ENCODE results near the gene ADCY7.
A peak's percentile ranks its signal among the peaks of the same experiment; 100 is the strongest.
"Not testable (repeated sequence)": the region's sequence is repeated elsewhere in the genome, so short reads cannot be mapped to it uniquely, and the experiment has no call there.

Gene ADCY7

GRCh38 chr16:50316102-50316847, 49.9 kb downstream of the ADCY7 start:
- DNase-seq = no peak

- no peak for DNase-seq
Measured at GRCh38 chr16:50316848-50317630, 50.7 kb downstream of the ADCY7 start.

- peak in 1 of 6 experiments; percentile 5 for DNase-seq
Measured at GRCh38 chr16:50318796-50319578, 52.6 kb downstream of the ADCY7 start.

- no peak for DNase-seq
Measured at GRCh38 chr16:50320310-50320709, 54.0 kb downstream of the ADCY7 start.

- DNase-seq = no peak
Measured at GRCh38 chr16:50322333-50322732, 56.0 kb downstream of the ADCY7 start.

GRCh38 chr16:50323335-50324011, 57.1 kb downstream of the ADCY7 start:
- DNase-seq = peak in 3 of 6 experiments; percentile 12 to 15 (median 14)

- no peak for DNase-seq
Measured at GRCh38 chr16:50324345-50324744, 58.0 kb downstream of the ADCY7 start.

GRCh38 chr16:50326264-50326663, 59.9 kb downstream of the ADCY7 start:
- no peak for DNase-seq

- peak in 5 of 6 experiments; percentile 50 to 75 (median 64) for DNase-seq
Measured at GRCh38 chr16:50326835-50327465, 60.6 kb downstream of the ADCY7 start.

GRCh38 chr16:50329446-50330189, 63.3 kb downstream of the ADCY7 start:
- DNase-seq = no peak

GRCh38 chr16:50331570-50331969, 65.2 kb downstream of the ADCY7 start:
- DNase-seq = no peak

- no peak for DNase-seq
Measured at GRCh38 chr16:50332599-50332998, 66.2 kb downstream of the ADCY7 start.

- no peak for DNase-seq
Measured at GRCh38 chr16:50334106-50334975, 68.0 kb downstream of the ADCY7 start.

GRCh38 chr16:50335196-50335958, 69.0 kb downstream of the ADCY7 start:
- peak in 5 of 6 experiments; percentile 6 to 72 (median 48) for DNase-seq

GRCh38 chr16:50336884-50337283, 70.5 kb downstream of the ADCY7 start:
- no peak for DNase-seq

GRCh38 chr16:50338371-50339231, 72.2 kb downstream of the ADCY7 start:
- peak in 3 of 6 experiments; percentile 21 to 41 (median 27) for DNase-seq

- DNase-seq = no peak
Measured at GRCh38 chr16:50340578-50340977, 74.2 kb downstream of the ADCY7 start.

GRCh38 chr16:50343566-50343965, 77.2 kb downstream of the ADCY7 start:
- DNase-seq = not testable (repeated sequence)

GRCh38 chr16:50345210-50345609, 78.9 kb downstream of the ADCY7 start:
- not testable (repeated sequence) for DNase-seq
